Right lobe of liver (tissue), 6 donors: Measurements from ENCODE around the gene SLC35A4. TPM values are rescaled to one million over a fixed set of nuclear protein-coding genes. Genes with fewer than 3 reads are reported as not detected.
A peak's percentile ranks its signal among the peaks of the same experiment; 100 is the strongest.

ENCODE experiments used
- ATAC-seq, 4 donors: fragments of 200-7000 bp; cut with Tn5 transposase; one replicate each; pipeline ENCODE4 v1.9.1; 2020; ENCODE audit warnings: mild to moderate bottlenecking in 4 of 4, moderate library complexity in 4 of 4
- DNase-seq, 3 donors: peaks; one replicate each; pipeline ENCODE4 v3.0.0-alpha.2; 2020
- H3K27ac ChIP-seq, 3 donors: fragments of 200-600 bp; one replicate each; pipeline ENCODE4 v1.8.0; 2022
- H3K27me3 ChIP-seq, 2 donors: fragments of 200-600 bp; one replicate each; pipeline ENCODE4 v1.8.0; 2022
- H3K36me3 ChIP-seq, 4 donors: fragments of 200-600 bp; sonication (generic) in 1 of 4; one replicate each; pipeline versions ENCODE4 v1.5.1 to v1.8.0; 2017 to 2022; ENCODE audit warnings: control low read depth in 1 of 4
- H3K4me1 ChIP-seq, 4 donors: fragments of 200-600 bp; sonication (generic) in 1 of 4; one replicate each; pipeline versions ENCODE4 v1.5.1 to v1.8.0; 2017 to 2022; ENCODE audit warnings: control low read depth in 1 of 4
- H3K4me3 ChIP-seq, 3 donors: fragments of 200-600 bp; one replicate each; pipeline ENCODE4 v1.8.0; 2022
- H3K9me3 ChIP-seq, 4 donors: fragments of 200-600 bp; sonication (generic) in 1 of 4; one replicate each; pipeline versions ENCODE4 v1.5.1 to v1.8.0; 2017 to 2022; ENCODE audit warnings: control low read depth in 1 of 4
- POLR2A ChIP-seq: fragments of 450-650 bp; IDR thresholded peaks from one replicate; pipeline ENCODE4 v1.6.1; 2017; ENCODE audit warnings: antibody characterized with exemption, mild to moderate bottlenecking
- WGBS: methylation state at CpG from one replicate; pipeline ENCODE4 v1.1.6; 2018; ENCODE audit warnings: low coverage, low lambda C conversion rate; ENCODE audit not compliant: insufficient coverage; ENCODE audit errors: missing lambda C conversion rate; 5-methylcytosine and 5-hydroxymethylcytosine counted together
- intact Hi-C, 2 donors: fragments of 100-400 bp; cut with DNase I; formaldehyde crosslinking; loops; one replicate each; pipeline versions ENCODE4 v1.11.2 to v1.14.1; 2022
- total RNA-seq, 6 experiments: library from RNA; depleted of rRNA in 2 of 6; stranded (reverse); fragments of >200 nt in 2 of 6; fragmentation: NEBNext Ultra II Directional in 3 of 6; extraction: Animal tissue kit (Norgen Biotek cat#: 25700) in 3 of 6; gene quantifications; one replicate each; pipeline versions ENCODE4 v1.1.0 to v1.2.4, GENCODE V29; 2016 to 2023
- TF ChIP-seq, protein P1 (sequence below), 4 donors: fragments of 200-600 bp in 3 of 4; fragments of 450-650 bp in 1 of 4; IDR thresholded peaks; one replicate each; pipeline versions ENCODE4 v1.5.1 to v1.8.0; 2016 to 2022; ENCODE audit warnings: antibody characterized with exemption in 4 of 4, mild to moderate bottlenecking in 2 of 4
- donor health status: DM: no; HTN: yes; CAD: no.
- donor health status: DM: no; HTN: no; CAD: no.
- donor health status: DM: no; HTN: no; CAD: no.
- donor health status: DM: no; HTN: yes; CAD: no.
- donor health status: DM: no; HTN: yes; CAD: no.

SLC35A4 gene
- total RNA-seq, 6 experiments from 2014 or later: 28.1 to 38.5 (median 30.2) TPM

DNA sequence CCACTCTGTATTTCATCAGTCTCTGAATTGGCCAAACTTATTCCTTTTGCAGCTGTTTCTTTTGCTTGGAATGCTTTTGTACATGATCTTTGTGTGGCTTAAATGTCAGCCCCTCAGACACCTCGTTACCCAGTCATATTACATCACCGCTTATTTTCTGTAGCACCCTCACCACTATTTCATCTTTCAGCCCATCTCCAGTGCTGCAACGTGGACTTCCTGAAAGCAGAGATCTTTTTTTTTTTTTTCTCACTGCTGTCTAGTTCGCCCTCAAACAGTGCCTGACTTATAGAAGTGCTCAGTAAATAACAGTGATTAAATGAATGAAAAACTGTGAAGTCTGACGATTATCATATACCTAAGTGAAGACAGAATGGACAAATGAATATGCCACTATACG is 8.2 kb upstream of the SLC35A4 start:
- Histone ChIP-seq H3K27me3 (no peaks in the 10 kb centered on the region), H3K4me1 (peaks cover 0 to 50% (median 23%) of the 10 kb centered on the region in 4 donors), H3K9me3 (no peaks in the 10 kb centered on the region), H3K36me3 (peaks cover 0 to 4% (median 1%) of the 10 kb centered on the region in 4 donors), H3K4me3 (peak overlapping the region; percentile 71 to 84 (median 81)), H3K27ac (peak overlapping the region; percentile 81 to 92 (median 84))
- 6% methylated on average over 6 of the region's 6 CpGs for WGBS
- no peak for DNase-seq
- no peak for TF ChIP-seq POLR2A
- TF ChIP-seq, protein P1, sequence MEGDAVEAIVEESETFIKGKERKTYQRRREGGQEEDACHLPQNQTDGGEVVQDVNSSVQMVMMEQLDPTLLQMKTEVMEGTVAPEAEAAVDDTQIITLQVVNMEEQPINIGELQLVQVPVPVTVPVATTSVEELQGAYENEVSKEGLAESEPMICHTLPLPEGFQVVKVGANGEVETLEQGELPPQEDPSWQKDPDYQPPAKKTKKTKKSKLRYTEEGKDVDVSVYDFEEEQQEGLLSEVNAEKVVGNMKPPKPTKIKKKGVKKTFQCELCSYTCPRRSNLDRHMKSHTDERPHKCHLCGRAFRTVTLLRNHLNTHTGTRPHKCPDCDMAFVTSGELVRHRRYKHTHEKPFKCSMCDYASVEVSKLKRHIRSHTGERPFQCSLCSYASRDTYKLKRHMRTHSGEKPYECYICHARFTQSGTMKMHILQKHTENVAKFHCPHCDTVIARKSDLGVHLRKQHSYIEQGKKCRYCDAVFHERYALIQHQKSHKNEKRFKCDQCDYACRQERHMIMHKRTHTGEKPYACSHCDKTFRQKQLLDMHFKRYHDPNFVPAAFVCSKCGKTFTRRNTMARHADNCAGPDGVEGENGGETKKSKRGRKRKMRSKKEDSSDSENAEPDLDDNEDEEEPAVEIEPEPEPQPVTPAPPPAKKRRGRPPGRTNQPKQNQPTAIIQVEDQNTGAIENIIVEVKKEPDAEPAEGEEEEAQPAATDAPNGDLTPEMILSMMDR (IDR thresholded peaks at IDR 0.05): no peak
- ATAC-seq: no peak
- intact Hi-C loops: no loop called here

DNA sequence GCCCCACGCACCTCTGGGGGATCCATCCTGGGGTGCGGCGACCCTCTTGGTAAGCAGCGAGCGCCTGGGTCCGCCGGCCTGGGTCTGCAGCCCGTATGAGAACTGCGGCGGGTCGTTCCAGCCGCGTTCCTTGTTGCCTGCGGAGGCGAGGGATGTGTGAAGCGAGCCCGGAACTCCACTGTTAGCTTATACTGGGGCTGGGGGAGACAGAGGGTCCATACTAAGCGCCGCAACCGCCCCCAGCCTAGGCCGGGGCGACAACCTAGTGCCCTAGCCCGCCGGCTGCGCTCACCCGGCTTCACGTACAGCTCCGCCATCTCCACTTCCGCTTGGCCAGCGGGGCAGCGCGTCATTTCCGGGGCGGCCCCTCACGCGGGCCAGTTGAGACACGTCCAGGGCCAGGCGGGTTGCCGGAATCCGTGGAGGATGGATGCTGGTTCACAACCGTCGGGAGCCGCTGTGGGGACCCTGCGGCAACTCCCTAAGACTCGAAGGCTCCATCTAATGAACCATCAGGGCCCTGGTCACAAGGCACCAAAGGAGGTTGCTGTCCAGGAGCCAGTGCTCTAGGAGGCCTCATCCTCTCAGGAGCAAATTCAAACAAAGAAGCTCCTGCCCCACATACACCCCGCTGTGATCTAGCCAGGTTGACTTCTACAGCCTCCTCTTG is 7.4 kb upstream of the SLC35A4 start, which contains the start of gene SRA1:
TSS of gene SRA1 (minus strand) at position 338 of the 670 bp plus-strand sequence. CDS start at position 317, 21 bp downstream.
- DNase-seq (peak; percentile 95 to 96 (median 95)), ATAC-seq (peak; percentile 78 to 85 (median 82))
- Histone ChIP-seq H3K27me3 (no peaks in the 10 kb centered on the region), H3K4me3 (peak within 1 kb of the TSS; percentile 71 to 84 (median 81)), H3K36me3 (no peaks in the 10 kb centered on the region), H3K4me1 (peaks cover 0 to 58% (median 27%) of the 10 kb centered on the region in 4 donors), H3K27ac (peak within 1 kb of the TSS; percentile 81 to 92 (median 84)), H3K9me3 (no peaks in the 10 kb centered on the region)
- intact Hi-C loops: no loop called here
- TF ChIP-seq, protein P1 (IDR thresholded peaks at IDR 0.05): no peak
- TF ChIP-seq POLR2A: peak; percentile 99
- WGBS: 2% methylated on average over 9 of the region's 46 CpGs

DNA sequence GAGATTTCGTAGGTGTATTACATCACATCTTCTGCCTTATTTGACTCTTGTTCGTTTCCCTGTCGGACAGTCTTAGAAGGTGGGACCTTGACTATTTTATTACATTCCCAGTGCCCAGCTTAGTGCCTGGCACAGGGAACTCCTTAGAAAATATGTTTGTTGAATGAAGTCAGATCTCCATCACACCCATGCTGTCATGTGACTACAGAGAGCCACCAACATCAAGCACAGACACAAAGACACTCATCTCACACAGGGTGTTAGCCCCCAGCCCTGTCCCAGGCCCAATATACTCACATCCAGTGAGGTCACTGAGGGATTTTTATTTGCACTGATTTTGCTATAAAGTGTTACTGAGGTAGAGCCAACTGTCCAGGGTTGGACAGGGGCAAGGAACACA is 6.7 kb upstream of the SLC35A4 start:
- no peaks in the 10 kb centered on the region for H3K9me3 ChIP-seq
- intact Hi-C loops: no loop called here
- no peak for TF ChIP-seq POLR2A
- TF ChIP-seq, protein P1 (IDR thresholded peaks at IDR 0.05): no peak
- ATAC-seq (no peak), DNase-seq (no peak)
- no peaks in the 10 kb centered on the region for H3K36me3 ChIP-seq
- H3K27ac ChIP-seq: peak overlapping the region; percentile 81 to 92 (median 84)
- peaks cover 0 to 65% (median 30%) of the 10 kb centered on the region in 4 donors for H3K4me1 ChIP-seq
- H3K4me3 ChIP-seq: no peak overlapping the region
- H3K27me3 ChIP-seq: no peaks in the 10 kb centered on the region
- 47% methylated on average over 3 of the region's 3 CpGs for WGBS

DNA sequence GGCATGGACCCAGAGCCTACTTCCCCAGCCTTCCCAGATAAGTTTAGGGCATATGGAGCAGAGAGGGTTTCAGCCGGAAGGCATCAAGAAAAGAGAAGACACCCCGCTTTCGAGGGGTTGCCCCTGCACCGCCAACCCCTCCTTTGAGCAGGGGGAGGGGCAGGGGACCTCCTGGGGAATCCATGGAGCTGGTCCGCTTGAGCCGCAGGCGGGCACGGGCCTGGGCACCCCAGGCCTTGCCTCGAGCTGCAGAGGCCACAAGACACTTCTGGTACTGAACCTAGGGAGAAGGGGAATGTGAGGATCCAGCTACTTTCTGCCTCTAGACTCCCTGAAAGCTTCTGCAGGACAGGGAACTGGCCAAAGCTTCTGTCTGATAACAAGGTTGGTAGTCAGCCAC is 6.1 kb upstream of the SLC35A4 start:
- Histone ChIP-seq H3K4me1 (peaks cover 0 to 71% (median 32%) of the 10 kb centered on the region in 4 donors), H3K4me3 (no peak overlapping the region), H3K9me3 (no peaks in the 10 kb centered on the region), H3K27me3 (no peaks in the 10 kb centered on the region), H3K36me3 (no peaks in the 10 kb centered on the region), H3K27ac (peak overlapping the region; percentile 81 to 92 (median 84))
- no peak for TF ChIP-seq POLR2A
- TF ChIP-seq, protein P1 (IDR thresholded peaks at IDR 0.05): no peak
- 93% methylated on average over 2 of the region's 9 CpGs for WGBS
- intact Hi-C loops: no loop called here
- DNase-seq (no peak), ATAC-seq (no peak)
